ENCODE measurements around the gene ADSS2.

The ADSS2 gene

GRCh38 chr1:244362476-244362875 is 89.2 kb downstream of the ADSS2 start:
- no peak for FAIRE-seq

GRCh38 chr1:244361764-244362473 is 89.8 kb downstream of the ADSS2 start:
- FAIRE-seq: no peak

Data from colon (tissue), 2 donors.